ENCODE results near the gene ARHGAP1.

DNA sequence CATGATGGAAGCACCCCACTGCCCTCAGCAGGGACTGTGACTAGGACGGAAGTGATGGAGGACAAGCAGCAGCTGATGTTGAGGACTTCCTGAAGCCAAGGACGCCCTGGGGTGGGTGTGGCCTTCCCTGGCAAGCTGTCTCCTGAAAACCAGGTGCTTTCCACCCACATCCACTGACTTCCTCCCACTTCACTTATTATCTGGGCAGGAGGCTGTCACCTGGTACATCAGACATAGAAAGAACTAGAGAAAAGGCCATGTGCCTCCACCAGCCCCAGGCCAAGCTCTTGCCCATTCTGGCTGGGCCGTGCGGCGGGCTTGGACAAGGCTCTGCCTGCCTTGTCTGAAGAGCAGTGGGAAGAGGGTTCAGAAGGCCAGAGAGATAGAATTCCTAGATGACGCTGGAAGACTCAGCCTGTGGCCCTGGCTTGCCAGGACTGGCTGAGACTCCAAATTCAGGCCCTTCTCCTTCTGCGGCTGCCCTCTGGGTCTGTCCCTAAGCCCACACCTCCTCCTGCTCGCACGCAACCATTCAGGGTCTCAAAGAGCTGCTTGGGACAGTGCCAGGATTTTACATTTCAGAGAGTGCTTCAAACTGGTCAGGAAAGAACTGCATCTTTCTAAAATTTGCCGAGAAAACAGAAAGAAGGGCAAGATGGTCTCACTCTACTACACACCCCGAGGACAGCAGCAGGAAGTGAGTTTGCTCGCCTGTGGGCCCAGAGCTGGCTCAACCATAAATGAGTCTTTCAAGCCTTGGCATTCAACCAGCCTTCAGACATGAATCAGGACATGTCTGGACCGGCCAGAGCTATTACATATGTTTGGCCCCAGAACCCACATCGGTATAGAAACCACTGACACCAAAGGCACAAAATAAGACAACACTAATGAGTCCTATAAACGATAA lies 13.3 kb downstream of the ARHGAP1 start:
- TF ChIP-seq, protein P1, sequence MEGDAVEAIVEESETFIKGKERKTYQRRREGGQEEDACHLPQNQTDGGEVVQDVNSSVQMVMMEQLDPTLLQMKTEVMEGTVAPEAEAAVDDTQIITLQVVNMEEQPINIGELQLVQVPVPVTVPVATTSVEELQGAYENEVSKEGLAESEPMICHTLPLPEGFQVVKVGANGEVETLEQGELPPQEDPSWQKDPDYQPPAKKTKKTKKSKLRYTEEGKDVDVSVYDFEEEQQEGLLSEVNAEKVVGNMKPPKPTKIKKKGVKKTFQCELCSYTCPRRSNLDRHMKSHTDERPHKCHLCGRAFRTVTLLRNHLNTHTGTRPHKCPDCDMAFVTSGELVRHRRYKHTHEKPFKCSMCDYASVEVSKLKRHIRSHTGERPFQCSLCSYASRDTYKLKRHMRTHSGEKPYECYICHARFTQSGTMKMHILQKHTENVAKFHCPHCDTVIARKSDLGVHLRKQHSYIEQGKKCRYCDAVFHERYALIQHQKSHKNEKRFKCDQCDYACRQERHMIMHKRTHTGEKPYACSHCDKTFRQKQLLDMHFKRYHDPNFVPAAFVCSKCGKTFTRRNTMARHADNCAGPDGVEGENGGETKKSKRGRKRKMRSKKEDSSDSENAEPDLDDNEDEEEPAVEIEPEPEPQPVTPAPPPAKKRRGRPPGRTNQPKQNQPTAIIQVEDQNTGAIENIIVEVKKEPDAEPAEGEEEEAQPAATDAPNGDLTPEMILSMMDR (IDR thresholded peaks at IDR 0.05) = no peak
- TF ChIP-seq, protein P2, sequence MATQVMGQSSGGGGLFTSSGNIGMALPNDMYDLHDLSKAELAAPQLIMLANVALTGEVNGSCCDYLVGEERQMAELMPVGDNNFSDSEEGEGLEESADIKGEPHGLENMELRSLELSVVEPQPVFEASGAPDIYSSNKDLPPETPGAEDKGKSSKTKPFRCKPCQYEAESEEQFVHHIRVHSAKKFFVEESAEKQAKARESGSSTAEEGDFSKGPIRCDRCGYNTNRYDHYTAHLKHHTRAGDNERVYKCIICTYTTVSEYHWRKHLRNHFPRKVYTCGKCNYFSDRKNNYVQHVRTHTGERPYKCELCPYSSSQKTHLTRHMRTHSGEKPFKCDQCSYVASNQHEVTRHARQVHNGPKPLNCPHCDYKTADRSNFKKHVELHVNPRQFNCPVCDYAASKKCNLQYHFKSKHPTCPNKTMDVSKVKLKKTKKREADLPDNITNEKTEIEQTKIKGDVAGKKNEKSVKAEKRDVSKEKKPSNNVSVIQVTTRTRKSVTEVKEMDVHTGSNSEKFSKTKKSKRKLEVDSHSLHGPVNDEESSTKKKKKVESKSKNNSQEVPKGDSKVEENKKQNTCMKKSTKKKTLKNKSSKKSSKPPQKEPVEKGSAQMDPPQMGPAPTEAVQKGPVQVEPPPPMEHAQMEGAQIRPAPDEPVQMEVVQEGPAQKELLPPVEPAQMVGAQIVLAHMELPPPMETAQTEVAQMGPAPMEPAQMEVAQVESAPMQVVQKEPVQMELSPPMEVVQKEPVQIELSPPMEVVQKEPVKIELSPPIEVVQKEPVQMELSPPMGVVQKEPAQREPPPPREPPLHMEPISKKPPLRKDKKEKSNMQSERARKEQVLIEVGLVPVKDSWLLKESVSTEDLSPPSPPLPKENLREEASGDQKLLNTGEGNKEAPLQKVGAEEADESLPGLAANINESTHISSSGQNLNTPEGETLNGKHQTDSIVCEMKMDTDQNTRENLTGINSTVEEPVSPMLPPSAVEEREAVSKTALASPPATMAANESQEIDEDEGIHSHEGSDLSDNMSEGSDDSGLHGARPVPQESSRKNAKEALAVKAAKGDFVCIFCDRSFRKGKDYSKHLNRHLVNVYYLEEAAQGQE (IDR thresholded peaks at IDR 0.05; ENCODE audit: insufficient read depth in 1 of 2, low read depth in 2 of 2, low read length in 1 of 2) = no peak
- TF ChIP-seq POLR2AphosphoS5 (IDR thresholded peaks at IDR 0.05; ENCODE audit: low read depth, low read length) = no peak

Data from Panc1 (cell line).